ENCODE results near the gene ACOT8. TPM values are rescaled to one million over a fixed set of nuclear protein-coding genes. Genes with fewer than 3 reads are reported as not detected.
"Not testable (repeated sequence)": the region's sequence is repeated elsewhere in the genome, so short reads cannot be mapped to it uniquely, and the experiment has no call there.

ACOT8 gene
- total RNA-seq, 1 donor from 2014 or later = 35.7 TPM

GRCh38 chr20:45887346-45887715, 30.1 kb upstream of the ACOT8 start, which contains the start of gene SPATA25:
TSS of gene SPATA25 (minus strand) at chr20:45887622. CDS start at chr20:45887590, 32 bp downstream.
- no peak for DNase-seq (ENCODE audit: low read depth)

- no peak for DNase-seq (ENCODE audit: low read depth)
These were observed 29.6 kb upstream of the ACOT8 start for GRCh38 chr20:45886590-45887345.

- DNase-seq (ENCODE audit: low read depth) = no peak
These were observed 25.9 kb upstream of the ACOT8 start for GRCh38 chr20:45883100-45883469.

- DNase-seq (ENCODE audit: low read depth) = no peak
These were observed 25.4 kb upstream of the ACOT8 start for GRCh38 chr20:45882469-45883099.

GRCh38 chr20:45880988-45881788, 24.0 kb upstream of the ACOT8 start, which contains the start of gene ZSWIM1:
TSS of gene ZSWIM1 (plus strand) at chr20:45881227. CDS start at chr20:45882593, 1,366 bp downstream.
- peak; percentile 98 for DNase-seq (ENCODE audit: low read depth)

GRCh38 chr20:45878076-45878761, 21.0 kb upstream of the ACOT8 start:
- DNase-seq (ENCODE audit: low read depth) = no peak

GRCh38 chr20:45874576-45874975, 17.4 kb upstream of the ACOT8 start:
- DNase-seq (ENCODE audit: low read depth) = no peak

GRCh38 chr20:45874104-45874481, 16.9 kb upstream of the ACOT8 start:
- DNase-seq (ENCODE audit: low read depth) = not testable (repeated sequence)

- no peak for DNase-seq (ENCODE audit: low read depth)
These were observed 16.4 kb upstream of the ACOT8 start for GRCh38 chr20:45873409-45874103.

GRCh38 chr20:45872626-45873025, 15.4 kb upstream of the ACOT8 start:
- no peak for DNase-seq (ENCODE audit: low read depth)

- DNase-seq (ENCODE audit: low read depth) = peak; percentile 81
These were observed 10.6 kb upstream of the ACOT8 start for GRCh38 chr20:45867819-45868176.

- no peak for DNase-seq (ENCODE audit: low read depth)
These were observed 10.1 kb upstream of the ACOT8 start for GRCh38 chr20:45867136-45867818.

GRCh38 chr20:45866454-45866853, 9.3 kb upstream of the ACOT8 start:
- DNase-seq (ENCODE audit: low read depth) = no peak

GRCh38 chr20:45863543-45864470, 6.6 kb upstream of the ACOT8 start:
- no peak for DNase-seq (ENCODE audit: low read depth)

- DNase-seq (ENCODE audit: low read depth) = peak; percentile 29
These were observed 4.3 kb upstream of the ACOT8 start for GRCh38 chr20:45861221-45862075.

GRCh38 chr20:45860560-45861220, 3.5 kb upstream of the ACOT8 start:
- peak; percentile 13 for DNase-seq (ENCODE audit: low read depth)

- DNase-seq (ENCODE audit: low read depth) = no peak
These were observed 2.7 kb upstream of the ACOT8 start for GRCh38 chr20:45859916-45860315.

- no peak for DNase-seq (ENCODE audit: low read depth)
These were observed 657 bp upstream of the ACOT8 start for GRCh38 chr20:45857882-45858216.
